ENCODE measurements around the gene CNOT1.

The CNOT1 gene

DNA sequence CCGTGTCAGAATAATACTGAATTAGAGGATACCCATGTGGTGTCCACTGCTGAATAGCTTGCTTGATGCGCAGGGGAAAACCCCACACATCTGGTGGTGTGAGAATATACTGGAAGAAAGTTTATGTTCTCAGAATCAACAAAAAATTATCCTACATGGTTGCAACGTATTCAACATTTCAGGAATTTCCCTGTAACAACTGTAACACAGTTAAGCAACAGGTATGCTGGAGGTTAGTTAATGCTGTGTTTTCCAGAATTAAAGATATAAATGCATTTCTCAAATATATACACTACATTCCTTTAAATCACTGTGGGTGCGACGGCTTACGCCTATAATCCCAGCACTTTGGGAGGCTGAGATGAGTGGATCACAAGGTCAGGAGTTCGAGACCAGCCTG, 5.4 kb downstream of the CNOT1 start:
- no peak for ATAC-seq
- no peak for TF ChIP-seq BACH2 (CRISPR knock-in tag; IDR thresholded peaks at IDR 0.05; ENCODE audit: borderline replicate concordance)
- TF ChIP-seq TOX (CRISPR knock-in tag; IDR thresholded peaks at IDR 0.05; ENCODE audit: borderline replicate concordance): no peak
- TF ChIP-seq TCF4 (CRISPR knock-in tag; IDR thresholded peaks at IDR 0.05; ENCODE audit: borderline replicate concordance): no peak
- no peak for TF ChIP-seq ZNF565 (CRISPR knock-in tag; conservative IDR thresholded peaks at IDR 0.05; ENCODE audit: low read depth)

GRCh38 chr16:58620396-58620795, 9.2 kb downstream of the CNOT1 start:
- ATAC-seq: no peak
- TF ChIP-seq ARNTL (CRISPR knock-in tag; IDR thresholded peaks at IDR 0.05; ENCODE audit: borderline replicate concordance, low read depth): no peak
- TF ChIP-seq ZNF70 (CRISPR knock-in tag; IDR thresholded peaks at IDR 0.05): no peak
- TF ChIP-seq SNAI2 (CRISPR knock-in tag; IDR thresholded peaks at IDR 0.05): no peak
- no peak for TF ChIP-seq GLIS3 (CRISPR knock-in tag; IDR thresholded peaks at IDR 0.05)
- no peak for TF ChIP-seq ZFP3 (CRISPR knock-in tag; IDR thresholded peaks at IDR 0.05)
- no peak for TF ChIP-seq TCF4 (CRISPR knock-in tag; IDR thresholded peaks at IDR 0.05; ENCODE audit: borderline replicate concordance)
- no peak for TF ChIP-seq ISL1 (CRISPR knock-in tag; IDR thresholded peaks at IDR 0.05)
- no peak for TF ChIP-seq CSRNP3 (CRISPR knock-in tag; IDR thresholded peaks at IDR 0.05)
- TF ChIP-seq ESRRG (CRISPR knock-in tag; IDR thresholded peaks at IDR 0.05): no peak

GRCh38 chr16:58615280-58615679, 14.3 kb downstream of the CNOT1 start:
- no peak for ATAC-seq
- TF ChIP-seq ZNF70 (CRISPR knock-in tag; IDR thresholded peaks at IDR 0.05) (no peak), OSR1 (CRISPR knock-in tag; IDR thresholded peaks at IDR 0.05) (no peak), BACH2 (CRISPR knock-in tag; IDR thresholded peaks at IDR 0.05; ENCODE audit: borderline replicate concordance) (no peak), GLIS3 (CRISPR knock-in tag; IDR thresholded peaks at IDR 0.05) (no peak), ZFP3 (CRISPR knock-in tag; IDR thresholded peaks at IDR 0.05) (no peak), CSRNP3 (CRISPR knock-in tag; IDR thresholded peaks at IDR 0.05) (no peak), ZNF8 (CRISPR knock-in tag; IDR thresholded peaks at IDR 0.05) (no peak), CSDC2 (CRISPR knock-in tag; IDR thresholded peaks at IDR 0.05) (no peak), ZNF565 (CRISPR knock-in tag; conservative IDR thresholded peaks at IDR 0.05; ENCODE audit: low read depth) (no peak), ARNTL (CRISPR knock-in tag; IDR thresholded peaks at IDR 0.05; ENCODE audit: borderline replicate concordance, low read depth) (no peak), ZC3H10 (CRISPR knock-in tag; IDR thresholded peaks at IDR 0.05) (no peak), TSHZ2 (CRISPR knock-in tag; IDR thresholded peaks at IDR 0.05) (no peak), ESRRG (CRISPR knock-in tag; IDR thresholded peaks at IDR 0.05) (no peak), ZFP30 (CRISPR knock-in tag; IDR thresholded peaks at IDR 0.05) (no peak), TOX (CRISPR knock-in tag; IDR thresholded peaks at IDR 0.05; ENCODE audit: borderline replicate concordance) (no peak), SNAI2 (CRISPR knock-in tag; IDR thresholded peaks at IDR 0.05) (no peak)
- TF ChIP-seq, protein P1, sequence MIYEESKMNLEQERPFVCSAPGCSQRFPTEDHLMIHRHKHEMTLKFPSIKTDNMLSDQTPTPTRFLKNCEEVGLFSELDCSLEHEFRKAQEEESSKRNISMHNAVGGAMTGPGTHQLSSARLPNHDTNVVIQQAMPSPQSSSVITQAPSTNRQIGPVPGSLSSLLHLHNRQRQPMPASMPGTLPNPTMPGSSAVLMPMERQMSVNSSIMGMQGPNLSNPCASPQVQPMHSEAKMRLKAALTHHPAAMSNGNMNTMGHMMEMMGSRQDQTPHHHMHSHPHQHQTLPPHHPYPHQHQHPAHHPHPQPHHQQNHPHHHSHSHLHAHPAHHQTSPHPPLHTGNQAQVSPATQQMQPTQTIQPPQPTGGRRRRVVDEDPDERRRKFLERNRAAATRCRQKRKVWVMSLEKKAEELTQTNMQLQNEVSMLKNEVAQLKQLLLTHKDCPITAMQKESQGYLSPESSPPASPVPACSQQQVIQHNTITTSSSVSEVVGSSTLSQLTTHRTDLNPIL (CRISPR knock-in tag; IDR thresholded peaks at IDR 0.05; ENCODE audit: low read depth): no peak

GRCh38 chr16:58614860-58615259, 14.8 kb downstream of the CNOT1 start:
- TF ChIP-seq ZNF8 (CRISPR knock-in tag; IDR thresholded peaks at IDR 0.05): no peak
- TF ChIP-seq ARNTL (CRISPR knock-in tag; IDR thresholded peaks at IDR 0.05; ENCODE audit: borderline replicate concordance, low read depth): no peak
- no peak for TF ChIP-seq ISL1 (CRISPR knock-in tag; IDR thresholded peaks at IDR 0.05)
- TF ChIP-seq RARB (CRISPR knock-in tag; IDR thresholded peaks at IDR 0.05): no peak
- TF ChIP-seq TOX (CRISPR knock-in tag; IDR thresholded peaks at IDR 0.05; ENCODE audit: borderline replicate concordance): no peak
- no peak for TF ChIP-seq ZNF70 (CRISPR knock-in tag; IDR thresholded peaks at IDR 0.05)
- no peak for TF ChIP-seq TCF4 (CRISPR knock-in tag; IDR thresholded peaks at IDR 0.05; ENCODE audit: borderline replicate concordance)
- no peak for TF ChIP-seq ZFP3 (CRISPR knock-in tag; IDR thresholded peaks at IDR 0.05)
- no peak for TF ChIP-seq PPARA (CRISPR knock-in tag; IDR thresholded peaks at IDR 0.05; ENCODE audit: borderline replicate concordance)
- no peak for TF ChIP-seq OSR1 (CRISPR knock-in tag; IDR thresholded peaks at IDR 0.05)
- TF ChIP-seq ZFP30 (CRISPR knock-in tag; IDR thresholded peaks at IDR 0.05): no peak
- TF ChIP-seq CSDC2 (CRISPR knock-in tag; IDR thresholded peaks at IDR 0.05): no peak
- no peak for TF ChIP-seq TSHZ2 (CRISPR knock-in tag; IDR thresholded peaks at IDR 0.05)
- no peak for TF ChIP-seq SNAI2 (CRISPR knock-in tag; IDR thresholded peaks at IDR 0.05)
- TF ChIP-seq BACH2 (CRISPR knock-in tag; IDR thresholded peaks at IDR 0.05; ENCODE audit: borderline replicate concordance): no peak
- TF ChIP-seq GLIS3 (CRISPR knock-in tag; IDR thresholded peaks at IDR 0.05): no peak
- TF ChIP-seq, protein P1 (CRISPR knock-in tag; IDR thresholded peaks at IDR 0.05; ENCODE audit: low read depth): no peak
- no peak for ATAC-seq
